Activated naive CD4-positive, alpha-beta T cell treated with Interleukin-2 at 50 U/mL for 16 hours (primary cell): ENCODE data around the gene ZNF275.
A peak's percentile ranks its signal among the peaks of the same experiment; 100 is the strongest.
"Not testable (repeated sequence)": the region's sequence is repeated elsewhere in the genome, so short reads cannot be mapped to it uniquely, and the experiment has no call there.

Source experiments
- DNase-seq: peaks from one replicate; pipeline ENCODE4 v3.0.0-alpha.2; 2020

ZNF275 gene, protein sequence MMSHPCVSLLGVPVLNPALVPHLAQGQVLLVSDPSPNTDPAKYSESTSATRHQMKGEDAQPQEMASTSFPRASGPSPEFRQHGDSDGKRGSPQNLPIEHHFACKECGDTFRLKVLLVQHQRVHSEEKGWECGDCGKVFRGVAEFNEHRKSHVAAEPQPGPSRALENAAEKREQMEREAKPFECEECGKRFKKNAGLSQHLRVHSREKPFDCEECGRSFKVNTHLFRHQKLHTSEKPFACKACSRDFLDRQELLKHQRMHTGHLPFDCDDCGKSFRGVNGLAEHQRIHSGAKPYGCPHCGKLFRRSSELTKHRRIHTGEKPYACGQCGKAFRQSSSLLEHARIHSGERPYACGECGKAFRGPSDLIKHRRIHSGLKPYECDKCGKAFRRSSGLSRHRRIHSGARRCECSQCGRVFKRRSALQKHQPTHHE

DNA sequence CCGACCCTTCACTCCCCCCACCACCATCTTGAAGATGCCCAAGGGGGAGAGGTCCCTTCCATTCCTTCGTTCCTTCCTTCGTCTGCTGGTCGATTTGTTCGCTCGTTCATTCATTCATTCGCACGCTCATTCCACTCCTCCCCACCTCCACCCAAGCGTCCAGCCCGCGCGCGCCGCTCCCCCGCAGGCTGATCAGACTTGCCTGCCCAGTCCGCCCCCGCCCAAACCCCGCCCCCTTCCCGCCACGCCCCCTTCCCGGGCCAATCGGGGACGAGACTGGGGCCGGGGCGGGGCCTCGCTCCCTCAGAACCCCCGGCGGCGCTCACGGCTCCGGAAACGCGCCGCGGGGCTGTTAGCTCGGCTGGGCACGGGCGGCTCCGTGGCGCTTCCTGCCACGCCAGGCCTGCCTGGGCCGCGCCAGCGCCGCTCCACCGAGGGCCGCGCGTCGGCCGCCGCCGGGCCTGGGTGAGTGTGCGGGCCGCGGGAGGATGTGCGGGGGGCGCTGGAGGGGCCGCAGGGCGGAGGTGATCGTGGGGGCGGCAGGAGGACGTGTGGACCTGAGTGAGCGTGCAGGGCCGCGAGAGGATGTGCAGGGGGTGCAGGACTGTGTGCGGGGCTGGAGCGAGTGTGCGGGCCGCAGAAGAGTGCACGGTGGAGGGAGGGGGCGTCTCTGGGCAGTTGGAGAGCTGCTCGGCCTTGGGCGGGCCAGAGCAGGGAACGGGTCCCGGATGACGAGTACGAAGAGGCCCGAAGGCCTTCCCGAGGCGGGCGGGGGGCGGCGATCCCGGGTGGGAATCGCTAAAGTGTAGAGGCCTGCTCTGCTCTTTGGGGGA is at the start of gene ZNF275:
Gene ZNF275 (plus strand): TSS at position 333 of the 833 bp plus-strand sequence. CDS start 2,527 bp downstream, outside the sequence.
- peak; percentile 80 for DNase-seq

DNA sequence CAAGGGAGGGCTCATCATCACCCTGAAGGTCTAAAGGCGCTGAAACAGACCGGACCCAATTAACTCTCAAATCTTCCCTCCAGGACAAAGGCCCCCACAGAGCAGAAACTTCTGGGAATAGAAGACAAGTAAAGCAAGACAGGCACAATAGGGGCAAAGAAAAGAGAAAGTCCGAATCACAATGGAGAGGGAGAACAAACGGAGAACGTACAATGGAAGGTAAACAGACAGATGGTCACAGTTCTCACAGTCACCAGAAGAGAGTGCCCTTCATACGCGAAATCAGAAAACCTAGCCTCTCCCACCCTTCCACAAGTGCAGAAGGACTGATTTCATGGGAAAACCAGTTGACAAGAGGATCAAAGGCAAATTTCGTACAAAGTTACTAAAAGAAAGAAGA is 48.3 kb upstream of the ZNF275 start:
- not testable (repeated sequence) for DNase-seq

DNA sequence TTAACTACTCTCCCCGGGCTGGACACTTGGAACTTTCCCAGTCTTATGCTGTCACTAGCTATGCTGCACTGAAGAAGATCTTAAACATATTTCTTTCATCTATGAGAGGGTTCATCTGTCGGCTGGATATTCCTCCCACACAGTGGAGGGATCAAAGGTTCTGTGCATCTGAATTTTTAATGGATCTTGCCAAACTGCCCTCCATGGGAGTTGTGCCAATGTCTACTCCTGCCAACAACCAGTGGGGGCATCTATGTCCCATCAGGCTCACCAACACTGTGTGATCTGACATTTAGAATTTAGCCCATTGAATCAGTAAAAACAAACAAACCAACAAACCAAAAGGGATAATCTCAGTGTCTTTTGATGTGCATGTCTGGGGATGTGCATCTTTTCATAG is 45.1 kb upstream of the ZNF275 start:
- DNase-seq = not testable (repeated sequence)

DNA sequence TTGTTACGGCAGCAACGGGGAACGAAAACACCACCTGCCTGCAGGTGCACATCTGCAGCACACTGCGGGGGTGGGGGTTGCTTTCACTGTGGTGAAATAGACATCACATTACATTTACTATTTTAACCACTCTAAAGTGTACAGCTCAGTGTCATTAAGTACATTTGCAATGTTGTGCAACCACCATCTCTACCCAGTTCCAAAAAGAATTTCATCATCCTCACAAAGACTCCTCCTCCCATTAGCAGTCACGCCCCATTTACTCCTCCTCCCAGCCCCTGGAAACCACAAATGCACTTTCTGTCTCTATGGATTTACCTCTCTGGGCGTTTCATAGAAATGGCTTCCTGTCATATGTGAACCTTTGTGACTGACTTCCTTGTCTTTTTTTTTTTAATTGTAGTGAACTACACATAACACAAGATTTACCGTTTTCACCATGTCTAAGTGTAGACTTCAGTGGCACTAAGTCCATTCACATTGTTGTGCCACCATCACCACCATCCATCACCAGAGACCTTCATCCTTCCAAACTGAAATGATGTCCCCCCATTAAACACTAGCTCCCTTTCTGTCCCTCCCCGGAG is 40.4 kb upstream of the ZNF275 start:
- DNase-seq = not testable (repeated sequence)

DNA sequence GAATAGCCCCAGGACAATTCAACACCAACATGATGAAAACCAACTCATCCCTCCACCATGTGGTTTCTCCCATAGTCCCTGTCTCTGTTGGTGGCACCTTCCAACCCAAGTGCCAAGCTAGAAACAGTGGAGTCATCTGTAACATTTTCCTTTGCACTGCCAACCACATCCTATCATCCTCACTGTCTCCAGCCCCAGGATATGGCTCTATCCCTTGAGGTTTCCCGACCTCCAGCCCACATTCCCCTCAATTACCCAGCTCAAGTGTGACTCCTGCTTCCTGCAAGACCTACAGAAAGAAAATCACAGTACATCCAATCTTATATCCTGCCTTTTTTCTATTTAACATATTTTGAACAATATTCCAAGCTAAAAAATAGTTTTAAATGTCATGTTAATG is 36.6 kb upstream of the ZNF275 start:
- DNase-seq = no peak

DNA sequence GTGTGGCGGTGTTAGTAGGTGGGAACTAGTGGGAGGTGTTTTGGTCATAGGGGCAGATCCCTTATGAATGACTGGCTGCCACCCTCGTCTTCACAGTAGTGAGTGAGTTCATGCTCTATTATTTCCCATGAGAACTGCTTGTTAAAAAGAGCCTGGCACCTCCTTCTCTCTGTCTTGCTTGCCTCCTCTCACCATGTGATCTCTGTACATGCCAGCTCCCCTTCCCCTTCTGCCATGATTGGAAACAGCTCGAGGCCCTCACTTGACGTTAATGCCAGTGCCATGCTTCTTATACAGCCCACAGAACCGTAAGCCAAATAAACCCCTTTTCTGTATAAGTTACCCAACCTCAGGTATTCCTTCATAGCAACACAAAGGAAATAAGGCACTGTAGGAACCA is 34.1 kb upstream of the ZNF275 start:
- no peak for DNase-seq

DNA sequence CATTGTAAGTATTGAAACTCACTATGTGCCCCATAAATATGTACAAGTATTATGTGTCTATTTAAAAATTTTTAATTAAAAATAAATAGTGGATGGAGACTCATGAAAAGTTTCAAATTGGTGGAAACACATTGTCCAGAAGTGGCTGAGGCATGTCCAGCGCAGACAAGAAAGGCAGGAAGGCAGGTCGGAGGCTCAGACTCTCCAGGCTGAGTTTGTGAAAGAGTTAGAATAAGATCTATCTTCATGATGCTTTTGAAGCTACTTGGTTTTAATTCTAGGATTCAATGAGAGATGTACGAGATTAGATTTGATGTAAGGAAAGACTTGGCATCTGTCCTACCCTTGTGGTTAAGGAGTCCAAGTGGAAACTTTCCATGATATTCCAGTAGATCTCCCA is 32.2 kb upstream of the ZNF275 start:
- DNase-seq = no peak

DNA sequence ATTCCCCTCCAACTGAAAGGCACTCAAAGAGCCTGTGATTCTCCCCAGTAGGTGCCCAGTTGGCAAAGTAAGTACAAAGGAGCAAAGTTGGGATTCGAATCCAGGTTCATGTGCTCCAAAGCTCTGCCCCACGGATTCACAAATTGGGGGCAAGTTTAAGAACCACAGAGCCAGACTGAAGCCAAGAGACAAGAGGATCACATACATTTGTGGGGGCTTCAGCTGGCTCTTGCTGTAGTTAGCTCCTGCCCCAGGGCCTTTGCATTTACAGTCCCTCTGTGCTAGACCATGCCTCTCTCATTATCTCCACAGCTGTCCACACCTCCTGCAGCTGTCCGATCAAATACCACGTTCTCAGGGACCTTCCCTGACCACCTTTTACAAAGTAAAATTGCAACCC is 31.2 kb upstream of the ZNF275 start:
- DNase-seq = no peak

DNA sequence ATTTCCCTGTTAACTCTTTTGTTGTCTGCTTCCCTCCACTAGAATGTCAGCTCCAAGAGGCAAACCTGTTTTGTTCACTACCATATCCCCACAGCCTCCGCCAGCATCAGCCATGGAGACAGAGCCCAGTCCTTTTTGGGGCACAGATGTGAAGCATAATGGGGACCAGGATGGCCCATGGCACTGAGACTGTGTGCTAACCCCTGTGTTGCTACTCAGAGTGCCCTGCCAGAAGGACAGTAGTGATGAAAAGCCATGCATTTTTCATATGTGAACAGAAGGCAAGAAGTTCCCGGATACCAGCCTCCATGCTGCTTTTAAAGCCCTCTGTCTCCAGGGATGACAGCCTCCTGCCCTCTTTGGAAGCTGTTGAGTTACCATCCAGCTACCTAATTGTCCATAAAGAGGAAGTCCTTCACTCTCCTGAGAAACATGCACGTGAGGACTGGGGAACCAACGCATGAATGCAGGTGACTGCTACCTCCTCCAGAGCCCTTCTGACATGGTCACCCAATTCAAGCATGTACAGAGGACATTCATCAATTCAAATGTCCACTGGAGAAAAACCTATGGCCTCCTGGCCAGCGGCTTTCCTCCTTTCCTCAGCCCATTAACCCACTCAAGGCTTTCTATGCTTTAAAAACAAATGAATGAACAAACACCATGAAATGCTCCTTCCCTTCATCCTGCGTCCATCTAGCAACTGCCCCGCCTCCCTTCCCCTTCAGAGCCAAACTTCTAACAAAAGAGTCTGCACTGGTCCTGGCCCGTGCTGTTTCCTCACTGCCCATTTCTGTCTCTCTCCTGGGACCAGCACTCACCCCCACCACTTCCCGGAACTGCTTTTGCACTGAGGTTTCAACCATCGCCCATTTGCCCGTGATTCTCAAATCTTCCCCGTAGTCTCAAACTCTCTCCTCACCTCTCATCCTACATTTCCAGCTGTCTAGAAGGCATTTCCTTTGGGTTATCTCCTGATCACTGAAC is 30.4 kb upstream of the ZNF275 start:
- no peak for DNase-seq

DNA sequence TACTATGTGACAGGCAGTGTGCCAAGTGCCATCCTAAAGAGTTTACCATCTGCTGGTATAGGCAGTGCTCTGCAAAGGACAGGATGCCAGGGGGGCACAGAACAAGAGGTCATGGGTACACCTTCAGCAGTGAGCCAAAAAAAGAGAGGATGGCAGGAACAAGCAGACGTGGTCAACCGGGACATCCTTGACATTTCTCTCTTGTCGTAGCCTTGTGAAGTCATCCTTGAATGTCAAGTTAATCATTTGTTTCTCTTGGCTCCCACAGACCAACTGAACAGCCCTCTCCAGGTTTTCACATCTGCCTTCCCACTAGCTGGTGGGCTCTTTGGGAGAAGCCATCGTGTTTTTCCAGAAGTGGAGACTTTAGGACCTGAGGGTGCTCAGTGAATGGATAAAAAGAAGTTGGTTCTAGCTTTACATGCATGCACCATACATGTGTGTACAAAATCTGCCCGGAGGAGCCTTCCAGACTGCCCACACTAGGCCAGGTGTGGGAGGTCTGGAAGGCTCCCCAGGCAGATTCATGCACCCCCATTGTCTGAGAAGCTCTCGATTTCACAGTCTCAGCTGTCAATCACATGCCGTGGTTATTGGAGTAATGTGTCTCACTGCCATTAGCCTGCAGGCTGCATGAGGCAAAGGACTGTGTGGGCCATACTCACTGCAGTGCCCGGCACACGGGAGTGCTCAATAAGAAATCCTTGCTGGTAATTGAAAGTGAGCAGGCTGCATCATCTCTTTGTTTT is 28.8 kb upstream of the ZNF275 start:
- DNase-seq = no peak

DNA sequence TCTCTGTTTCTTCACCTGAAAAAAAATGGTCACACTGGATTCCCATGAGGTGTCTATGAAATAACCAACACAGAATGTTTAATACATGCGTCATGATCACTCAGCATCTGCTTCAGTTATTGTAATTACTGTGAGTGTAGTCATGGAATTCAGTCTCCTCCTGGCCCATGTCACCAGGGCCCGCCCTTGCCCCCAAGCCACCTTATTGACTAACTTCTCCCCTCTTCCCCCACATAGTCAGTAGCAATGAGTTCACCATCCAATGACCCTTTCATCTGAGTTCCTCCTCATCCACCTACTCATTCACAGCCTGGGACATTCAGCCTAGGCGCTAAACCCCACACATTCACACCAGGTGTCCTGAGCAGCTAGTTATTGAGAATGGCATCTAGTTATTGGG is 28.0 kb upstream of the ZNF275 start:
- DNase-seq = no peak

DNA sequence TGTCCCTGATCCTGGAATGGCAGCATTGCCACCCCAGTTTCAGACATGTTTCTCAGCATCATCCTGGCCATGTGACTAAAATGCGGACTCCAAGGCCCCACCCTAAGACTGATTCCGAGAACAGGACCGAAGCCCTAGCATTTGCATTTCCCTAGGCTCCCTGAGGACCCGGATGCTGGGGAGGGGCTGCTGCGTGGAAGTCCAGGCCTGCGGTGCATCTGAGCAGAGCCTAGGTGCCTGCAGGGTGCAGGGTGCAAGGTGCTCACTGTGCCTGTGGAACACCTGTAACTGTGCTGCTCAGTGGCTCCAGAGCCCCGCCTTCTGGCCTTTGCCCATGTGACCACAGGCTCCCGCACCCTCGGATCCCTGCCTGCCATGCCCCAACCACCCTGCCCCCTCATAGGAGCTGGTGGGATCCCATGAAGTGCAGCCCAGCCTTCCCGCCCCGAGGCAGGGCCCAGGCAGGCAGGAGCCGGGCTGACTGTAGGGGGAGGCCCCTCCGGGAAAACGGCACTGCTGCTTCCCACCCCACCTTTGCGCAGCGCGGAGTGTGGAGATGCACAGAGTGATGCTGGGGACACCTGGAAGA is 27.3 kb upstream of the ZNF275 start:
- DNase-seq = no peak

DNA sequence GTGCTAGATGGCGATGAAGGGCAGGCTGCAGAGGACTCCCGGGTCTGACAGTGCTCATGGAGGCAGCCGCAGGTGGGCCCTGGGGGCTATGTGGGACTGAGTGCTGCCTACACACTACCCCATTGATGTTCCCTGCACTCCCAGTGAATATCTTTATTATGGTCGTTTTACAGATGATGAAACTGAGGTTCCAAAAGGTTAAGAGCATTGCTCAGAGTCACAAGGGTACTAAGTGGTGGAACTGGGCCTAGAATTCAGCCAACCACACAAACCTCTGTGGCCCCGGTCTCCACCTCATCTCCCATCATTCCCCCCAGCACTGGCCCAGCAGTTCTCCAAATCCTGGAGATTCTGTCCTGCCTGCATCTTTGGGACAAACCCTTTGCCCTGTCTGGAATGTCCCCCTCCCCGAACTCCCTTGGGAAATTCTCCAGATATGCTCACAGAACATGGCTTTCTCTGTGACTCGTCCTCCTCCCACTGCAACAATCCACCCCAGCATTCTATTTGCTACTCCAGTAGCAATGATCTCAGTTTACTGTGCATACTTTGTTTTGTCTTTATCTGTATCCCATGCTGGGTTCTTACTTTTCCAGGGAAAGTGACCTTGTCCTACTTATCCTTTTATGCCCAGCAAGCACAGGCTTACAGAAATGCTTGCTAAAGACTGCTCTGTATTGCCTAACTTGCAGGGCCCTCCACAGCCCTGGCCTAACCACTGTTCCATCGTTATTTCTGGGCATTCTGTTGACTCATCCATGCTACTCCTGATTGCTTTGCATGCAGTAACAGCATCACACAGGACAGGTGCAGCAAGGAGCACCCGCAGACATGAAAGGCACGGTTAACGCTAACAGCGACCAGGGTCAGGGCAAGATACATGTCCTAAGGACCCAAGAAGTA is 26.4 kb upstream of the ZNF275 start:
- no peak for DNase-seq

DNA sequence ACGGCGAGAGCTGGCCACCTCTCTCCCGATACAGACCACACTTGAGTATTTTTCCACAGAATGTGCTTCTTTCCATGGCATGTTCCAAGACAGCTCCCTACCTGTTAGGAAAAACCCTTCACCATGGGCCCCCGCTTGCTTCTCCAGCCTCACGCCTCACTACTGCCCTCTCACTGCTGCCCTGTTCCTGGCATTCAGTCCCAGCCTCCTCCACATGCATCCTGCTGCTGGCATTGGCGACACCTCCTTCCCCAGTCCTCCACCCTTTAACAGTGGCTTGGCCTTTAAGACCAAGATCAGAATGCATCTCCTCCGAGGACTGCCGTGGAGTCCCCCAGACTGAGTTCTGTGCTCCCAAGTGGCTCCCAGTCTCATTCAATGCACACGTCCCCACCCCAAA is 23.1 kb upstream of the ZNF275 start:
- DNase-seq = no peak

DNA sequence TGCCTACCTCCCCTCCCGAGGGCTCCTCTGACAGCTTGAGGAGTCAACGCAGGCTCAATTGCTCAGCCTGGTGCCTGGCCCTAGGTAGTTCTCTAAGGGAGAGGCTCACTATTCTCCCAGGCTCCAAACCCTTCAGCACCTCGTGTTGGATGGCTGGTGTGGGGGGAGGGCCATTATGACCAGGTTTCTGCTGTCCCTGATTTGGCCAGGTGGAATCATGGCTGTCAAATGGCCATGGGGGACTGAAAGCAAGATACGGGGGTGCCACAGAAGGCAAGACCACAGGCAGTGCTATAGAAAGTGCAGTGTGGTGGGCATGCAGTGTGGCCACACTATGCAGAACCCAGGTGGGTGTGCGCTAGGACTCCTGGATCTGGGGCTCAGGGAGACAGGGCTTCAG is 21.9 kb upstream of the ZNF275 start:
- DNase-seq = no peak

DNA sequence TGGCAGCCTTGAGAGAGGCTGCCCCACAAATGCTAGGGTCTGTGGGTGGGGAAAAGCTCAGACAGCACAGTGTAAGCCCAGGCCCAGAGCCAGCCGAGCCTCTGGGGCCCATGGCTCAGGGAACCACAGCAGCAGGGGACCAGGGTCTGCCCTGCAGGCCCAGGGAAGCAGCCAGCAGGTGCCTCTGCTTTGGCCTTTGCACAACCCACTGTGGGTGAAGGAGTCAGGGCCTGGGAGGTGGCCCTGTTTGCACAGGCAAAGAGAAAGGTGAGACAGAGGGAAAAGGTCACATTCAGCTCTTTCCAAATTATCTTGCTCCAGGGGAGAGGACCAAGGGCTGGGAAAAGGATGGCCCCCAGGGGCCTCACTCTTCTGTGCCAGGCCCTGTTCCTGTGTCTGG is 21.1 kb upstream of the ZNF275 start:
- DNase-seq = no peak

DNA sequence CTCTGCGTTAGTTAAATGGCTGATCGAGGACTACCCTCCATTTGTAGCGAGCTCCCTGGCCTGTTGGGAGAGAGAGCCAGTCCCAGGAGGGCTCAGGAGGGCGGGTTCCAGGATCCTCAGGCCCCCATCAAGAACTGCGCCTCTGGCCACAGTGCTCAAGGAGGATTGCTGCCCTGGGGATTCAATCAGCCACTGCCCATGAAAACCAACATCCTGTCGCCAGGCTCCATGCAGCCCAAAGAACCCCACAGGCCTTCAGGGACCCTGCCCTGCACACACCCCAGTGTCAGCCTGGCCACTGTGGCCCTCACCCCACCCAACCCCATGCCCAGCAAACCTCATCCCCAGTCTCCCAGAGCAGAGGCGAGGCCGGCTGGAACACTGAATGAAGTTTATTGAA is 16.6 kb upstream of the ZNF275 start:
- DNase-seq = no peak

DNA sequence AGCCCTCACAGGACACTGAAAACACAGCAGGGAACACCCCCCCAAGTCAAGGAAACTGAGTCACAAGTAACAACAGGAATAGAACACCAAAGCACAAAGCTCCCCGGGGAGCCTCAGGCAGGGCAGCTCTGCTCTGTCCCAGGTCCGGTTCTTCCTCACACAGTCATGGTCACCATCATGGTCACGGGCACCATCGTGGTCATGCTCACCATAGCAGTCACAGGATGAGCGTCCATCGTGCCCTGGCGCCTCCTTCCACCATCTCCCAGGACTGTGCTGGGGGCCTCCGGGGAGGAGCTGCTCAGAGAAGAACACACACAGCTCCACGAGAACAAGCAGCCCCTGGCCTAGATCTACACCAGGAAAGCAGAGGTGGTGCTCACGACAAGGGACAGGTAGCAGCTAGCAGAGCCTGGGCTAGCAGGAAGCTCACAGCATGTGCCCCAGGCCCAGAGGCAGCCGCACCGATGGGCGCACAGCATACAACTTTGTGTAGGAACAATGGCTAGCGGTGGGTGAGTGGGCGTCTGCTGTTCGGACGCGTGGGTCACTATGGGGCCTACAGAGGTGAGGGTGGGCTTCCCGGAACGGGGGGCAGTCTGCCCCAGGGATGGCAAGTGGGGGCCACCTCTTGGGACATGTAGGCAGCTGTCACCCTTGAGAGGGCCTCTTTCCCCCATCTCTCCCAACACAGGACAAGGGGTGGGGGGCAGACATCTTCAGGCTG is 15.8 kb upstream of the ZNF275 start:
- no peak for DNase-seq

DNA sequence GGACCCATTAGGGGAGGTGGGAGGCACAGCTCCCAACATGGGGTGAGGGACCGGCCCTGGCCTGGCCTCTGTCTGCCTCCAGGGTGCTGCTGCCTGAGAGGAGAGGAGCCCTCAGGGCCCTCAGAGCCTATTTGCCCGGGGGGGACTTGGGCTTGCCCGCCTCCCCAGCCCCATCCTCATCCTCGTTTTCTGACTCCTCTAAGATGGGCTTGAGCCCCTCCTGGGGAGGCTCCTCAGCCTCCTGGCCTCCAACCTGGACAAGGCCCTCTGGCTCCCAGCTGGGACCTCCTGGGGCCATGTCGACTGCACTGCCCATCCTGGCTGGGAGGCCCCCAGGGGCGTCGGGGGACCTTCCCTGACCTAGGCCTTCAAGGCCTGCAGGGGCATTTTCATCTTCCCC is 15.1 kb upstream of the ZNF275 start:
- no peak for DNase-seq
